IMR-90 (cell line): ENCODE results near the gene PAQR5.

Source experiments
- BHLHE40 ChIP-seq: fragments of 150-350 bp; IDR thresholded peaks from 2 replicates; pipeline ENCODE4 v1.6.1; 2016; ENCODE audit warnings: mild to moderate bottlenecking, low read depth, low read length
- CEBPB ChIP-seq: IDR thresholded peaks from 2 replicates; pipeline ENCODE4 v1.6.1; 2012; ENCODE audit warnings: low read depth, low read length, improper control_type of control experiment
- CHD1 ChIP-seq: IDR thresholded peaks from 2 replicates; pipeline ENCODE4 v1.6.1; 2012; ENCODE audit warnings: low read depth, low read length, improper control_type of control experiment
- FOS ChIP-seq: fragments of 150-350 bp; IDR thresholded peaks from 2 replicates; pipeline ENCODE4 v1.6.1; 2016; ENCODE audit warnings: low read depth, low read length
- MAFK ChIP-seq: IDR thresholded peaks from 2 replicates; pipeline ENCODE4 v1.6.1; 2012; ENCODE audit warnings: low read depth, low read length, improper control_type of control experiment
- MAZ ChIP-seq: IDR thresholded peaks from 2 replicates; pipeline ENCODE4 v1.6.1; 2012; ENCODE audit warnings: low read depth, mild to moderate bottlenecking, low read length, improper control_type of control experiment, moderate library complexity, borderline replicate concordance
- NFE2L2 ChIP-seq: fragments of 150-350 bp; IDR thresholded peaks from 2 replicates; pipeline ENCODE4 v1.6.1; 2016; ENCODE audit warnings: low read depth, mild to moderate bottlenecking, low read length
- POLR2A ChIP-seq: IDR thresholded peaks from 2 replicates; pipeline ENCODE4 v1.6.1; 2012; ENCODE audit warnings: mild to moderate bottlenecking, low read depth, low read length
- RFX5 ChIP-seq: IDR thresholded peaks from 2 replicates; pipeline ENCODE4 v1.8.0; 2012; ENCODE audit warnings: low read depth, mild to moderate bottlenecking, low read length, moderate library complexity
- TF ChIP-seq, protein P1 (sequence below): conservative IDR thresholded peaks from 2 replicates; pipeline ENCODE4 v1.5.1; 2012; ENCODE audit warnings: mild to moderate bottlenecking, low read depth, low read length, improper control_type of control experiment
- TF ChIP-seq, protein P2 (sequence below): fragments of 150-350 bp; IDR thresholded peaks from 2 replicates; pipeline ENCODE4 v1.6.1; 2016; ENCODE audit warnings: low read depth, mild to moderate bottlenecking, low read length, moderate library complexity, borderline replicate concordance
- TF ChIP-seq, protein P3 (sequence below): fragments of 150-350 bp; IDR thresholded peaks from 2 replicates; pipeline ENCODE4 v1.6.1; 2017; ENCODE audit warnings: mild to moderate bottlenecking, antibody characterized with exemption, low read length, low read depth

DNA sequence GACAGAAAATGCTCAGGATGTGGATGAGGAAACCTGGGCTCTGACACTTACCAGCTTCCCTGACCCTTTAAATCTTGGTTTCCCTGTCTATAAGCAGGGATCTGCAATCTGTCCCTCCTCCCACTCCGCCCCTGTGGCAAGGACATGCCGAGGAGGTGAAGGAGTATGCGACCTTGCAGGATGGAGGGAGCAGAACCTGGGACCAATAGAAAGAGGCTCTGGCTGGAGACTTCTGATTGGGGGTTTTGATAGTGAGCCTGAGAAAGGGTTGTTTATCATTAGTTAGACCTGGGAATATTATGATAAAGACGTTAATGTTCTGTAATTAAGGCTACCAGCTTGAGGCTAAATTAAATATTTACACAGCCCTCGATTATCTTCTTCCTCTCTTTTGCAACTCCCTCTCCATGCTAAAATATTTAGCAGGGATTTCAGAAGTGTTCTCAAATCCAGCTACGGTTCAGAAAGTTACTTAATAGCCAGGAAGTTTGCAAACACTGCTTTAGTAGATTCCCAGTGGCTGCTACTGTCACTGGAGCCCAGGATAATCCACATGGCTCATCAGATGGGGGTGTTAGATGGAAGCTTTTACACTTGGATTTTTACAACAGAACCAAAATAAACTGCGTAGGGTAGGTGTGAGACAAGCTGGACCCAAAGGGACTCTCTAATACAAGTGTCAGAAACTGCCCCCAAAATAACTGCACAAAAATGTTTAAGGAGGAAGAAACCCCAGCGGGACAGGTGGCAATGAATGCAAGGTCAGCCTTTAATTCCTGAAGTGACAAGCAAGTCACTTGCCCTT, 9.2 kb upstream of the PAQR5 start:
- TF ChIP-seq, protein P1, sequence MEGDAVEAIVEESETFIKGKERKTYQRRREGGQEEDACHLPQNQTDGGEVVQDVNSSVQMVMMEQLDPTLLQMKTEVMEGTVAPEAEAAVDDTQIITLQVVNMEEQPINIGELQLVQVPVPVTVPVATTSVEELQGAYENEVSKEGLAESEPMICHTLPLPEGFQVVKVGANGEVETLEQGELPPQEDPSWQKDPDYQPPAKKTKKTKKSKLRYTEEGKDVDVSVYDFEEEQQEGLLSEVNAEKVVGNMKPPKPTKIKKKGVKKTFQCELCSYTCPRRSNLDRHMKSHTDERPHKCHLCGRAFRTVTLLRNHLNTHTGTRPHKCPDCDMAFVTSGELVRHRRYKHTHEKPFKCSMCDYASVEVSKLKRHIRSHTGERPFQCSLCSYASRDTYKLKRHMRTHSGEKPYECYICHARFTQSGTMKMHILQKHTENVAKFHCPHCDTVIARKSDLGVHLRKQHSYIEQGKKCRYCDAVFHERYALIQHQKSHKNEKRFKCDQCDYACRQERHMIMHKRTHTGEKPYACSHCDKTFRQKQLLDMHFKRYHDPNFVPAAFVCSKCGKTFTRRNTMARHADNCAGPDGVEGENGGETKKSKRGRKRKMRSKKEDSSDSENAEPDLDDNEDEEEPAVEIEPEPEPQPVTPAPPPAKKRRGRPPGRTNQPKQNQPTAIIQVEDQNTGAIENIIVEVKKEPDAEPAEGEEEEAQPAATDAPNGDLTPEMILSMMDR: no peak
- TF ChIP-seq, protein P2, sequence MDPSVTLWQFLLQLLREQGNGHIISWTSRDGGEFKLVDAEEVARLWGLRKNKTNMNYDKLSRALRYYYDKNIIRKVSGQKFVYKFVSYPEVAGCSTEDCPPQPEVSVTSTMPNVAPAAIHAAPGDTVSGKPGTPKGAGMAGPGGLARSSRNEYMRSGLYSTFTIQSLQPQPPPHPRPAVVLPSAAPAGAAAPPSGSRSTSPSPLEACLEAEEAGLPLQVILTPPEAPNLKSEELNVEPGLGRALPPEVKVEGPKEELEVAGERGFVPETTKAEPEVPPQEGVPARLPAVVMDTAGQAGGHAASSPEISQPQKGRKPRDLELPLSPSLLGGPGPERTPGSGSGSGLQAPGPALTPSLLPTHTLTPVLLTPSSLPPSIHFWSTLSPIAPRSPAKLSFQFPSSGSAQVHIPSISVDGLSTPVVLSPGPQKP: no peak
- no peak for TF ChIP-seq FOS
- no peak for TF ChIP-seq POLR2A
- no peak for TF ChIP-seq NFE2L2
- no peak for TF ChIP-seq CEBPB
- 0 out of 2 replicates have a peak, but pooled peaks have one; percentile 12 for TF ChIP-seq MAFK
- no peak for TF ChIP-seq RFX5
- no peak for TF ChIP-seq BHLHE40
- no peak for TF ChIP-seq CHD1
- TF ChIP-seq MAZ: no peak
- TF ChIP-seq, protein P3, sequence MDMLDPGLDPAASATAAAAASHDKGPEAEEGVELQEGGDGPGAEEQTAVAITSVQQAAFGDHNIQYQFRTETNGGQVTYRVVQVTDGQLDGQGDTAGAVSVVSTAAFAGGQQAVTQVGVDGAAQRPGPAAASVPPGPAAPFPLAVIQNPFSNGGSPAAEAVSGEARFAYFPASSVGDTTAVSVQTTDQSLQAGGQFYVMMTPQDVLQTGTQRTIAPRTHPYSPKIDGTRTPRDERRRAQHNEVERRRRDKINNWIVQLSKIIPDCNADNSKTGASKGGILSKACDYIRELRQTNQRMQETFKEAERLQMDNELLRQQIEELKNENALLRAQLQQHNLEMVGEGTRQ: no peak
